ENCODE data around the gene DUSP7.

Gene DUSP7

DNA sequence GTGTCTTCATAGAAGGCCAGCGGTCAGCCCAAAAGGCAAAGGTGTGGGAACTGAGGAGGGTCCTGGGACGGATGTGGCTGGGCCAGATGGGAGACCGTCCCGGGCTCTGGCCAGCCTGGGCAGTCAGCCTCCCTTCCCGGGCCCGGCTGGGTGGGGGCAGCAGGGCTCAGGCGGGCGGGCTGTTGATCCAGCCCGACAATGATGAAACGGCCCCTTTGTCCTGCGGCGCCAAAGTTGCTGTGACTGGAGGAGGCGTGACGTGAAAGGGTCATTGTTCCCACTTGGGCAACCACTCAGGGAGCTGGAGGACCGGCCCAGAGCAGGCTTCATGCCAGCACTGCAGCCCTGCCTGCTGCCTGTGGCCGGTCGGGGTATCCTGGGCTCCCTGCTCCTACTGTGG lies 16.5 kb downstream of the DUSP7 start:
- TF ChIP-seq, protein P1, sequence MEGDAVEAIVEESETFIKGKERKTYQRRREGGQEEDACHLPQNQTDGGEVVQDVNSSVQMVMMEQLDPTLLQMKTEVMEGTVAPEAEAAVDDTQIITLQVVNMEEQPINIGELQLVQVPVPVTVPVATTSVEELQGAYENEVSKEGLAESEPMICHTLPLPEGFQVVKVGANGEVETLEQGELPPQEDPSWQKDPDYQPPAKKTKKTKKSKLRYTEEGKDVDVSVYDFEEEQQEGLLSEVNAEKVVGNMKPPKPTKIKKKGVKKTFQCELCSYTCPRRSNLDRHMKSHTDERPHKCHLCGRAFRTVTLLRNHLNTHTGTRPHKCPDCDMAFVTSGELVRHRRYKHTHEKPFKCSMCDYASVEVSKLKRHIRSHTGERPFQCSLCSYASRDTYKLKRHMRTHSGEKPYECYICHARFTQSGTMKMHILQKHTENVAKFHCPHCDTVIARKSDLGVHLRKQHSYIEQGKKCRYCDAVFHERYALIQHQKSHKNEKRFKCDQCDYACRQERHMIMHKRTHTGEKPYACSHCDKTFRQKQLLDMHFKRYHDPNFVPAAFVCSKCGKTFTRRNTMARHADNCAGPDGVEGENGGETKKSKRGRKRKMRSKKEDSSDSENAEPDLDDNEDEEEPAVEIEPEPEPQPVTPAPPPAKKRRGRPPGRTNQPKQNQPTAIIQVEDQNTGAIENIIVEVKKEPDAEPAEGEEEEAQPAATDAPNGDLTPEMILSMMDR (IDR thresholded peaks at IDR 0.05), result no peak

DNA sequence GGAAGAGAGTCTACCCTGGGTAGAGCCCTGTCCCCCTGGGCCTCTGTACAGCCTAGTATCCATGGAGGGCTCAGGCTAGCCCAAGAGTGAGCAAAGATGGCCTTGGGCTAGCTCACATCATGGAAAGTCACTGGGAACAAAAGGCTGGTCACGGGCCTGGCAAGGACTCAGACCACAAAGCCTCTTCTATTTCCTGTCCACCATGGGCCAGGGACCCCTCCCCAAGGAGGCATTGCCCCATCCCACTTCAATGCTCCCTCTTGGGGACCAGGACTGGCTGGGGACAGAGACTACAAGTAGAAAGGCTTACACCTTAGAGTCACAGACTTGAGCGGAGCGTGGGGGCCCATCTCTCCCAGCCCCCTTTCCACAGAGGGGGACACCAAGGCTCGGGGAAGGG lies 16.9 kb downstream of the DUSP7 start:
- TF ChIP-seq, protein P1 (IDR thresholded peaks at IDR 0.05), result no peak

DNA sequence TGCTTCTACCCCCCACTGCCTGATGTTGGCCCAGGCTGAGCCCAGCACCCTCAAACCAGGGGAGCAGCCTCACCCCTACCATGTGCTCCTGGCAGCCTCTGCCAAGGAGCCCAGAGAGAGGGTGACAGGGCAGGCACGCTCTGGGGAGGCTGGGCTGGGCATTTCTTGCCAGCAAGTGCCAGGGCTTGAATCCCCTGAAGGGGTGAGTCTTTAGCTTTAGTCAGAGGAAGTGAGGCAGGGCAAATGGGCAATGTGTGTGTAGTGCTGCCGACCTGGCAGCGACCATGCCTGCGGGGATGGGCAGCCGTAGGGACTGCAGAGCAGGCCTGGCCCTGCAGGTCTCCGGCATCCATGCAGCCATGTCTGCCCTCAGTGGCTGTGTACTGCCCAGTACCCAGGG lies 18.1 kb downstream of the DUSP7 start:
- TF ChIP-seq, protein P1 (IDR thresholded peaks at IDR 0.05), result no peak

DNA sequence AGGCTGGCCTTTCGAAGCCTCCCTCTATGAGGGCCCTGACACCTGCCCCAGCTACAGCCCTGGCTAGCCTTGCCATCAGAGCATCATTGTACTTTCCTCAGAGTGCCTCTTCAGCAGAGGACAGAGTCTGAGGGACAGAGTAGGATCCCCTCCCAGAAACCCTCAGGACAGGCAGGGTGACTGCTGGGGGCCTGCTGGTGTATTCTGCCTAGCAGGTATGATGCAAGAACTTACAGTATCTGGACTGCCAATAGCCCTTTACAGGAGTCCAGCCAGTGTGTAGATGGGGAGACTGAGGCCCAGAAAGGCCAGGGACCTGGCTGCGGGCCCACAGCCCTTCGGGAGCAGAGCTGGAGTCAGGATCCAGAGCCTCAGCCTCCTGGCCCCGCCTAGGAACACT lies 19.1 kb downstream of the DUSP7 start:
- TF ChIP-seq, protein P1 (IDR thresholded peaks at IDR 0.05), result no peak

DNA sequence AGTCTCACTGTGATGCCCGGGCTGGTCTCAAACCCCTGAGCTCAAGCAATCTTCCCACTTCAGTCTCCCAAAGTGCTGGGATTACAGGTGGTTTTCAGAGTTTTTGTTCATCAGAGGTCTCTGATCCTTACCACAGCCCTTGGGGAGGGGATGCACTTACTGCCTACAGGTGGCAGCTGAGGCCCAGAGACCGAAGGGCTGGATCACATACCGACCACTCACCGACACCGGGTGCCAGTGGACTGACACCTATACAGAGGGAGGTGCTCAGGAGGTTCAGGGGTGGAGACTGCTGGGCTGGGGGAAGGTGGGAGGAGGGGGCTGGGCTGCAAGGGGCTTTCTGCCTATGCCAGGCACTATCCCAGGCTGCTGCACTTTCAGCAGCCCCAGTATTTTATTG lies 19.5 kb downstream of the DUSP7 start:
- TF ChIP-seq, protein P1 (IDR thresholded peaks at IDR 0.05), result no peak

DNA sequence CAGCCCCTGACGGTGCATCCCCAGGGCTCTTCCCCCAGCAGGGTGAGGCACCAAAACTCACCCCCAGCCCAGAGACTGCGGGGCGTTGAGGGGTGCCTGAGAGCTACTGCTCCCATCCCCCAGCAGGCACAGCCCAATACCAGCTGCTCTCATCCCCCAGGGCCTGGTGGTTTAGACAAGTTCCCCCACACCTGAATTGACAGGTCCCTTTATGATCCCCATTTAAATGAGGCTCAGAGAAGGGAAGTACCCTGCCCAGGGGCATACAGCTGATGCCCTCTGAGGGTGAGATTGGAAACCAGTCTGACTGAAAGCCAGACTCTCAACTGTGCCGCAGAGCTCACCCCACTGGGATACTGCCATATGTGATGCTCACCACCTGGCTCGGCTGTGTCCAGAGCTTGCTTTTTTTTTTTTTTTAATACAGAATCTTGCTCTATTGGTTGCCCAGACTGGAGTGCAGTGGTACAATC lies 20.1 kb downstream of the DUSP7 start:
- TF ChIP-seq, protein P1 (IDR thresholded peaks at IDR 0.05), result no peak

DNA sequence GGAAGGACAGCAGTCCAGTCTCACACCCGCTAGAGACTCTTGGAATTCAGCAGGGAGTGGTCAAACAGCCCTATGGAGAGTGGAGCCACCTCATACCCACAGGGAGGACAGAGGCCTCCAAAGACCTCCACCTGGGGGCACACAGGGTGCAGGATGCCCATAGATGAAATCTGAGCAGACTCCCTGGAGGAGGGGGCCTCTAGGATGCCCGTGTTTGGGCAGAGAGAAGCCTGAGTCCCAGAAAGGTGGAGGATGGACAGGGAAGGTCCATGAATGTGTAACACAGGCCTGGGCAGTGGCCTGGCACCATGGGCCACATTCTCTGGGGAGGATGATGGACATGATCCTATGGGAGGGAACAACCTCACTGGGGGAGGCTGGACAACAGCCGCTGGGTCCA lies 21.7 kb downstream of the DUSP7 start:
- TF ChIP-seq, protein P1 (IDR thresholded peaks at IDR 0.05), result no peak

DNA sequence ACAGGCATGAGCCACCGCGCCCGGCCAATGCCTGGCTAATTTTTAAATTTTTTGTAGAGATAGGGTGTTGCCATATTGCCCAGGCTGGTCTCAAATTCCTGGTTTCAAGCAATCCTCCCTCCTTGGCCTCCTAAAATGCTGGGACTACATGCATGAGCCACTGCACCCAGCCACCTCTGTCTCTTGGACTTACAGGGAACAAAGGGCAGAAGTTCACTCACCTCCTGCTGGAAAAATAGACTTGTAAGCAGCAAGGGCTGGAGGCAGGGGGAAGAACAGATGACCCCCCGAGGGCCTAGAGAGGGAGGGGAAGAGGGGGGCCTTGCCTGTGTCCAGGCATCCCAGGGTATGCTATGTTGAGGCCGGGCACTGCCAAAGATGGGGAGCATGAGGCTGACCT lies 22.2 kb downstream of the DUSP7 start:
- TF ChIP-seq, protein P1 (IDR thresholded peaks at IDR 0.05), result no peak

Data from LNCAP (cell line).